Vagina (tissue), 2 donors: ENCODE results near the gene KRTAP11-1. TPM values are rescaled to one million over a fixed set of nuclear protein-coding genes. Genes with fewer than 3 reads are reported as not detected.

Experiments used
- DNase-seq, 2 donors: peaks; one replicate each; pipeline ENCODE4 v3.0.0-alpha.2; 2017; ENCODE audit errors: extremely low spot score in 2 of 2
- H3K27ac ChIP-seq: fragments of 200-600 bp; sonication (generic); one replicate; pipeline ENCODE4 v1.5.1; 2019
- H3K27me3 ChIP-seq: fragments of 200-600 bp; sonication (generic); one replicate; pipeline ENCODE4 v1.5.1; 2019
- H3K36me3 ChIP-seq, 2 donors: fragments of 200-600 bp; sonication (generic); one replicate each; pipeline ENCODE4 v1.5.1; 2017 to 2019
- H3K4me1 ChIP-seq: fragments of 200-600 bp; sonication (generic); one replicate; pipeline ENCODE4 v1.5.1; 2019
- H3K4me3 ChIP-seq, 2 donors: fragments of 200-600 bp; sonication (generic); 1 replicate in 1 of 2; 2 replicates in 1 of 2; pipeline ENCODE4 v1.5.1; 2016 to 2019
- H3K9me3 ChIP-seq: fragments of 200-600 bp; sonication (generic); one replicate; pipeline ENCODE4 v1.5.1; 2019
- POLR2A ChIP-seq, 2 donors: fragments of 450-650 bp; IDR thresholded peaks; one replicate each; pipeline ENCODE4 v1.6.1; 2017; ENCODE audit warnings: antibody characterized with exemption in 2 of 2, mild to moderate bottlenecking in 2 of 2, moderate library complexity in 2 of 2
- POLR2AphosphoS5 ChIP-seq, 2 donors: sonication (generic); formaldehyde crosslinking; IDR thresholded peaks; one replicate each; pipeline ENCODE4 v1.9.0; 2017; ENCODE audit warnings: antibody characterized with exemption in 2 of 2, mild to moderate bottlenecking in 2 of 2, low read depth in 1 of 2; ENCODE audit not compliant: insufficient read depth in 1 of 2
- intact Hi-C: fragments of 100-400 bp; cut with DNase I; formaldehyde crosslinking; loops from one replicate; pipeline ENCODE4 v1.15.1; 2023
- total RNA-seq: library from RNA; depleted of rRNA; stranded (reverse); fragments of >200 nt; gene quantifications from one replicate; pipeline ENCODE4 v1.2.3, GENCODE V29; 2016
- TF ChIP-seq, protein P1 (sequence below), 3 experiments: fragments of 450-650 bp in 2 of 3; fragments of 200-600 bp in 1 of 3; sonication (generic) in 1 of 3; IDR thresholded peaks; one replicate each; pipeline ENCODE4 v1.5.1; 2017 to 2019; ENCODE audit warnings: antibody characterized with exemption in 3 of 3, mild to moderate bottlenecking in 2 of 3, moderate library complexity in 2 of 3

KRTAP11-1 gene
- total RNA-seq, 1 donor from 2014 or later = not detected

DNA sequence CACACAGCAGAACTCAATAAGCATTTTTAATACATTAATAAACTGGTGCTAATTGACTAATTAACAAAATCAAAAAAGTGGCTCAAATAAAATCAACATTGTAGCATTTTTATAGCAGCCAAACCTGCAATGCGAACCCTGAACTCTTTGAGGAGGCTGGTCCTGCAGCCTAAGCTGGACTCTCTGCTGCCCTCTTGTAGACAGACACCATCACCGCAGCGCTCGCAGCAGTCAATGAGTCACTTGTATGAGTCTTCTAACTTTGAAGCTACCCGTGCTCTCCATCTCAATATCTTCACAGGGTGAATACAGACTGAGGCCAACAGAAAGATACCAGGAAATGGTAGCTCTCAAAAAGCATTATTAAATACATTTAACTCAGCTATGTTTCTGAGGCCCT is 42.1 kb downstream of the KRTAP11-1 start:
- intact Hi-C loops = no loop called here

DNA sequence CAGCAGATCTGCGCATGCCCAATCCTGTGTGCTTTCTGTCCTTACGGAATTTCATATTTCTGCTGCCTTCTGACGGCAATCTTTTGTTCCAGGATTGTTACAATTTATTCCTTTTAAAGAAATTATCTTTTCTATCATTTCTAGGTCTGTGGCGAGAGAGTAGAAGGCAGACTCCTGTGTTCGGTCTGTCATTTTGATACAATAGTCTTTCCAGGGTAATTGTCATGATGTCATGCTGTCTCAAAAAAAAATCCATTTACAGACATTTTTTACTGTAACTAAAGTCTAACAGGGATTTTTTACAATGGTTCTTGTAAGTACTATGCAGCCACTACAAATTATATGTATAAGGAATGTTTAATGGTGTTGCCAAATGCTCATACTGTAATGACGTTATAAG is 42.8 kb downstream of the KRTAP11-1 start:
- Histone ChIP-seq H3K27ac (no peak overlapping the region), H3K27me3 (no peaks in the 10 kb centered on the region), H3K36me3 (no peaks in the 10 kb centered on the region), H3K4me3 (no peak overlapping the region), H3K4me1 (no peaks in the 10 kb centered on the region), H3K9me3 (no peaks in the 10 kb centered on the region)
- DNase-seq = no peak
- no peak for TF ChIP-seq POLR2A (IDR thresholded peaks at IDR 0.05)
- intact Hi-C loops = no loop called here

More for the DNA sequence above, 42.1 kb downstream of the KRTAP11-1 start:
- Histone ChIP-seq H3K27me3 (no peaks in the 10 kb centered on the region), H3K4me3 (no peak overlapping the region), H3K4me1 (no peaks in the 10 kb centered on the region), H3K27ac (no peak overlapping the region), H3K9me3 (no peaks in the 10 kb centered on the region), H3K36me3 (no peaks in the 10 kb centered on the region)
- TF ChIP-seq POLR2AphosphoS5 (IDR thresholded peaks at IDR 0.05; ENCODE audit: insufficient read depth in 1 of 2, low read depth in 1 of 2) = no peak
- TF ChIP-seq, protein P1, sequence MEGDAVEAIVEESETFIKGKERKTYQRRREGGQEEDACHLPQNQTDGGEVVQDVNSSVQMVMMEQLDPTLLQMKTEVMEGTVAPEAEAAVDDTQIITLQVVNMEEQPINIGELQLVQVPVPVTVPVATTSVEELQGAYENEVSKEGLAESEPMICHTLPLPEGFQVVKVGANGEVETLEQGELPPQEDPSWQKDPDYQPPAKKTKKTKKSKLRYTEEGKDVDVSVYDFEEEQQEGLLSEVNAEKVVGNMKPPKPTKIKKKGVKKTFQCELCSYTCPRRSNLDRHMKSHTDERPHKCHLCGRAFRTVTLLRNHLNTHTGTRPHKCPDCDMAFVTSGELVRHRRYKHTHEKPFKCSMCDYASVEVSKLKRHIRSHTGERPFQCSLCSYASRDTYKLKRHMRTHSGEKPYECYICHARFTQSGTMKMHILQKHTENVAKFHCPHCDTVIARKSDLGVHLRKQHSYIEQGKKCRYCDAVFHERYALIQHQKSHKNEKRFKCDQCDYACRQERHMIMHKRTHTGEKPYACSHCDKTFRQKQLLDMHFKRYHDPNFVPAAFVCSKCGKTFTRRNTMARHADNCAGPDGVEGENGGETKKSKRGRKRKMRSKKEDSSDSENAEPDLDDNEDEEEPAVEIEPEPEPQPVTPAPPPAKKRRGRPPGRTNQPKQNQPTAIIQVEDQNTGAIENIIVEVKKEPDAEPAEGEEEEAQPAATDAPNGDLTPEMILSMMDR (IDR thresholded peaks at IDR 0.05) = no peak
- TF ChIP-seq POLR2A (IDR thresholded peaks at IDR 0.05) = no peak
- no peak for DNase-seq

DNA sequence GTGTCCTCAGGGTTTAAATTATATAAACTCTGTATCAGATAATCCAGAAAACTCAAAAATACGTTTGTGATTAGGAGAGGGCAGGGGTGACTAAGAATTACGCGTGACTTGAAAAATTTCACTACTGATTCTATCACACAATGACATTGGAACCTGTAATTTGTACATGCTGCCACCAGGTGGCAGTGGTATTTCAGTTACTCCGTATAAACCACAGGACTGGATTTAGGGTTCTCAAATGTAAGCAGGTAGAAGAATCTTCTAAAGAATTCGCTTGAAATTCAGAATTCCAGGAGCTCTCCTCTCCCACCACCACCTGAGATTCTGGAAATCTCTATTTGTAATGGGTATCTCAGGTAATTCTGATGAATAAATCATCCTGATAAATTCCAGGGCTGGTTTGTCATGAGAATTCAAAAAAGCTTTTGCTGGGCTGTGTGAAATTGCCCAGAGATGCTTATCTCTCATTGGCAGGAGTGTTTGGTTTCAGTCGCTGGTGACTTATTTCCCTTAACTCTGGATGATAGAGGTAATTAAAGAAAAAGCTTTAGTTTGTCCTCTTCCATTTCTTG is 50.1 kb downstream of the KRTAP11-1 start:
- Histone ChIP-seq H3K27me3 (no peaks in the 10 kb centered on the region), H3K27ac (no peak overlapping the region), H3K4me1 (no peaks in the 10 kb centered on the region), H3K36me3 (no peaks in the 10 kb centered on the region), H3K9me3 (no peaks in the 10 kb centered on the region), H3K4me3 (no peak overlapping the region)
- no peak for DNase-seq
- intact Hi-C loops = no loop called here
- TF ChIP-seq, protein P1 (IDR thresholded peaks at IDR 0.05) = no peak
- TF ChIP-seq POLR2A (IDR thresholded peaks at IDR 0.05) (no peak), POLR2AphosphoS5 (IDR thresholded peaks at IDR 0.05; ENCODE audit: insufficient read depth in 1 of 2, low read depth in 1 of 2) (no peak)

Other genes starting within 250 kb of the KRTAP11-1 start
- gene KRTAP20-2, start 246.4 kb downstream of the KRTAP11-1 start, total RNA-seq = not detected
- not detected for gene KRTAP20-3, start 238.7 kb downstream of the KRTAP11-1 start, total RNA-seq
- not detected for gene KRTAP21-3, start 162.8 kb downstream of the KRTAP11-1 start, total RNA-seq
- not detected for gene KRTAP21-2, start 134.3 kb downstream of the KRTAP11-1 start, total RNA-seq
- gene KRTAP21-1, start 126.2 kb downstream of the KRTAP11-1 start, total RNA-seq = not detected
- not detected for gene KRTAP8-1, start 68.3 kb downstream of the KRTAP11-1 start, total RNA-seq
- not detected for gene KRTAP7-1, start 51.8 kb downstream of the KRTAP11-1 start, total RNA-seq
- not detected for gene KRTAP19-8, start 156.9 kb upstream of the KRTAP11-1 start, total RNA-seq